Neural progenitor cell (in vitro differentiated cells): ENCODE measurements around the gene FBXO17.

Source experiments
- EZH2phosphoT487 ChIP-seq: fragments of 200-600 bp; sonication (generic); IDR thresholded peaks from 2 replicates; pipeline ENCODE4 v1.6.1; 2017; ENCODE audit warnings: antibody characterized with exemption
- TF ChIP-seq, protein P1 (sequence below): fragments of 200-600 bp; sonication (generic); IDR thresholded peaks from 2 replicates; pipeline ENCODE4 v1.5.1; 2017; ENCODE audit warnings: antibody characterized with exemption, mild to moderate bottlenecking

DNA sequence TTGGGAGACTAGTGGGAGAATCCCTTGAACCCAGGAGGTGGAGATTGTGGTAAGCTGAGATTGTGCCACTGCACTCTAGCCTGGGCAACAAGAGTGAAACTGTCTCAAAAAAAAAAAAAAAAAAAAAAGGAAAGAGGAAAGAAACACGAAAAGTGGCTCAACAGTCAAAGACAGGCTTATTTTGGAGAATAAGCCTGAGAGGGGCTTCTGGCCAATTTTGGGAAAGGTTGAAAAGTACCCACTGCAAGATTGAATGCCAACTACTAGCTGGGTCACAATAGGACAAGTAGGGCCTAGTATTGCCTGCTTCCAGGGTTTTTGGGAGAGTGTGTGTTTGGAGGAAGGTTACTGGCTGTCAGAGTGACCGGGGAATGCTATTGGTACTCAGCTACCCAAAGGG lies 17.2 kb downstream of the FBXO17 start:
- TF ChIP-seq, protein P1, sequence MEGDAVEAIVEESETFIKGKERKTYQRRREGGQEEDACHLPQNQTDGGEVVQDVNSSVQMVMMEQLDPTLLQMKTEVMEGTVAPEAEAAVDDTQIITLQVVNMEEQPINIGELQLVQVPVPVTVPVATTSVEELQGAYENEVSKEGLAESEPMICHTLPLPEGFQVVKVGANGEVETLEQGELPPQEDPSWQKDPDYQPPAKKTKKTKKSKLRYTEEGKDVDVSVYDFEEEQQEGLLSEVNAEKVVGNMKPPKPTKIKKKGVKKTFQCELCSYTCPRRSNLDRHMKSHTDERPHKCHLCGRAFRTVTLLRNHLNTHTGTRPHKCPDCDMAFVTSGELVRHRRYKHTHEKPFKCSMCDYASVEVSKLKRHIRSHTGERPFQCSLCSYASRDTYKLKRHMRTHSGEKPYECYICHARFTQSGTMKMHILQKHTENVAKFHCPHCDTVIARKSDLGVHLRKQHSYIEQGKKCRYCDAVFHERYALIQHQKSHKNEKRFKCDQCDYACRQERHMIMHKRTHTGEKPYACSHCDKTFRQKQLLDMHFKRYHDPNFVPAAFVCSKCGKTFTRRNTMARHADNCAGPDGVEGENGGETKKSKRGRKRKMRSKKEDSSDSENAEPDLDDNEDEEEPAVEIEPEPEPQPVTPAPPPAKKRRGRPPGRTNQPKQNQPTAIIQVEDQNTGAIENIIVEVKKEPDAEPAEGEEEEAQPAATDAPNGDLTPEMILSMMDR, result no peak
- TF ChIP-seq EZH2phosphoT487, result no peak
